GM04503 (cell line): ENCODE measurements around the gene TGFBR3L.
"Not testable (repeated sequence)": the region's sequence is repeated elsewhere in the genome, so short reads cannot be mapped to it uniquely, and the experiment has no call there.

Experiments used
- DNase-seq: peaks from one replicate; pipeline ENCODE4 v3.0.0-alpha.2; 2012; ENCODE audit warnings: low read depth

TGFBR3L gene

DNA sequence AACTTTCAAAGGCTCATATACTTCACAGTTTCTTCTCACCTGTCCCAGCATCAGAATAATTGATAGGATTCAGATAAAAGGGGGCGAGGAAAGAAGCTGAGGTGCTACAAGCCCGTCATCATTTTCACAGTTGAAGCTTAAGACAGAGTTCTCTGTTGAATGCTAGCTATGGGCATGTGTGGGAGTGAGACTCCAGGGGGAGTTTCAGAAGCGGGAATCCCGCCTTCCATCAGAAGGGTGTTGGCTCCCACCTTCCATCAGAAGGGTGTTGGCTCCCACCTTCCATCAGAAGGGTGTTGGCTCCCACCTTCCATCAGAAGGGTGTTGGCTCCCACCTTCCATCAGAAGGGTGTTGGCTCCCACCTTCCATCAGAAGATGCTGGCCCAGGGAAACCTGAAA lies 46.5 kb downstream of the TGFBR3L start:
- DNase-seq, result not testable (repeated sequence)

- no peak for DNase-seq
These were observed 47.4 kb downstream of the TGFBR3L start for GRCh38 chr19:7961920-7962626.

DNA sequence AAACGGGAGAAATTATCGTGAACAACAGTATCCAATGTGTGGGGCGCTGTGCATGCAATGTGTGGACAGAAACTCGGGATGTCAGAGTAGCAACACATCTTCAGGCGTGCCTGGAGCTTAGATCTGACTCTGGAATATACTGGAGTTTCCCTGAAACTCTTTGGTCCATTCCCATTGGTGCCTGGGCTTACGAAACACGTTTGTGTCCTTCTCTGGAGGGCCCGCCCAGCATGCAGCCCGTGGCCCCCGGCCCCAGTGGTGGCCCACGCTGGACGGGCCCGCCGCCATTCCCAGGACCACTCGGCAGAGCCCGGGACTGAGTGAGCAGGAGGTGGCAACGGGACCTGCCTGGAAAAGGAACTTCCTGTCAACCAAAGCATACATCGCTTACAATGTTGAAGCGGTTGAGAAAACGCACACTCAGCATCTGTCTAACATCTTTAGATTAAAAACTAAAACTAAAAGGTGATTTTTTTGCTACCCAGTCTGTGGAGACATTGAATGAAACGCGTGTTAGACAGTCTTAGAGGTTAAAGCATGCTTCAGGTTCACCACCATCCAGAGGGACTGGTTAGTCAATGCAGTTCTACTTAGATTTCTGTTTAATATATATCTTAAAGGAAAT lies 48.1 kb downstream of the TGFBR3L start:
- no peak for DNase-seq

DNA sequence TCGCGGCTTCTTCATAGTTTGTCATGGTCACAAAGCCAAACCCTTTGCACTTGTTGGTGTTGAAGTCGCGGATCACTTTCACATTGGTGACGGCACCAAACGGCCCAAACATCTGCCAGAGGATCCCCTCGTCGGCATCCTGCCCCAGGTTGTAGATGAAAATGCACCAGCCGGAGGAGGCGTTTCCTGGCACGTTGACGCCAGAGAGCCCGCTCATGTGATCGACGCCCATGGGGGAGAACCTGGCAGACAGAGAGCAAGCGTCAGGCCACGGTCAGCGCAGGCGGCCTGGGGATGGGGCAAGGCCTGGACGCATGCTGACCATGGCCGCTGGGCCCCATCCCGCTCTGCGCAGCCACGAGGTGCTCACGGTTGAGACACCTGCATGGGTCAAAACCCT lies 48.9 kb downstream of the TGFBR3L start:
- no peak for DNase-seq

- DNase-seq, result no peak
These were observed 50.7 kb downstream of the TGFBR3L start for GRCh38 chr19:7965259-7965841.

GRCh38 chr19:7965921-7966665 lies 51.5 kb downstream of the TGFBR3L start:
- DNase-seq, result no peak

GRCh38 chr19:7968008-7968795 lies 53.6 kb downstream of the TGFBR3L start:
- no peak for DNase-seq
